GM12891 (cell line): ENCODE data around the gene EMX2.

Source experiments
- POLR2A ChIP-seq: IDR thresholded peaks from 2 replicates; pipeline ENCODE4 v1.6.1; 2011; ENCODE audit warnings: low read depth, low read length, control low read depth
- POLR2AphosphoS5 ChIP-seq: IDR thresholded peaks from 2 replicates; pipeline ENCODE4 v1.6.1; 2011; ENCODE audit warnings: low read depth, low read length, control low read depth

- TF ChIP-seq POLR2AphosphoS5 (no peak), POLR2A (no peak)
These were observed 13.3 kb downstream of the EMX2 start for GRCh38 chr10:117555863-117556262.
